Measurements from ENCODE around the gene MBD3L4.
"Not testable (repeated sequence)": the region's sequence is repeated elsewhere in the genome, so short reads cannot be mapped to it uniquely, and the experiment has no call there.

DNA sequence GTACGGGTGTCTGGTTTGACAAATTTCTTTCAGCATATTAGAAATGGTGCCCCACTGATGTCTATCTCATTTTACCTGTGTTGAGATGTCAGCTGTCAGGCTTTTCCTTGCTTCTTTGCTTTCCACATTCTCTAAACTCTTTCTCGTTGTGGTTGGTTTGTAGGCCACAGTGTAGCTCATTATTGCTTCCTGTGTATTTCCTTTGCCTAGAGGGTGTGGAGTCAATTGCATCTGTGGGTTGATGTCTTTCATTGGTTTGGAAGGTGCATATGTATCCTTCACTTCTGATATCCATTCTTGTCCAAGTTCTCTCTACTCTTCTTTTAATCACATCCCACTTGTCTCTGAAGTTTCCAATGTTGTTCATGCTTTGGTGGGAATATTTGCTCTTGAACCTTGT is 1.6 kb upstream of the MBD3L4 start:
- not testable (repeated sequence) for TF ChIP-seq EZH2phosphoT487 (IDR thresholded peaks at IDR 0.05; ENCODE audit: borderline replicate concordance, low read length); EZH2 (IDR thresholded peaks at IDR 0.05; ENCODE audit: low read length, unreplicated experiment)

All from PC-3 (cell line).